Heart left ventricle (tissue), 16 donors: Measurements from ENCODE around the gene PRODH. TPM values are rescaled to one million over a fixed set of nuclear protein-coding genes. Genes with fewer than 3 reads are reported as not detected.
A peak's percentile ranks its signal among the peaks of the same experiment; 100 is the strongest.
"Not testable (repeated sequence)": the region's sequence is repeated elsewhere in the genome, so short reads cannot be mapped to it uniquely, and the experiment has no call there.

Experiments
- ATAC-seq, 4 donors: fragments of 200-7000 bp; cut with Tn5 transposase; one replicate each; pipeline ENCODE4 v1.9.1; 2020 to 2022; ENCODE audit warnings: moderate library complexity in 4 of 4, mild to moderate bottlenecking in 3 of 4, moderate number of reproducible peaks in 1 of 4
- DNase-seq, 5 donors: peaks; one replicate each; pipeline ENCODE4 v3.0.0-alpha.2; 2020
- H3K27ac ChIP-seq, 12 donors: fragments of 200-600 bp; sonication (generic) in 4 of 12; one replicate each; pipeline versions ENCODE4 v1.5.0 to v1.8.0; 2016 to 2022; ENCODE audit warnings: mild to moderate bottlenecking in 2 of 12
- H3K27me3 ChIP-seq, 9 donors: fragments of 200-600 bp; sonication (generic) in 2 of 9; one replicate each; pipeline versions ENCODE4 v1.5.1 to v1.8.0; 2016 to 2022; ENCODE audit warnings: mild to moderate bottlenecking in 3 of 9
- H3K36me3 ChIP-seq, 9 donors: fragments of 200-600 bp; sonication (generic) in 2 of 9; one replicate each; pipeline versions ENCODE4 v1.5.0 to v1.8.0; 2018 to 2022; ENCODE audit warnings: mild to moderate bottlenecking in 2 of 9
- H3K4me1 ChIP-seq, 12 donors: fragments of 200-600 bp; sonication (generic) in 4 of 12; one replicate each; pipeline versions ENCODE4 v1.5.0 to v1.8.0; 2016 to 2022; ENCODE audit warnings: mild to moderate bottlenecking in 3 of 12
- H3K4me3 ChIP-seq, 12 donors: fragments of 200-600 bp; sonication (generic) in 4 of 12; one replicate each; pipeline versions ENCODE4 v1.5.0 to v1.8.0; 2017 to 2022; ENCODE audit warnings: mild to moderate bottlenecking in 9 of 12, moderate library complexity in 4 of 12
- H3K9me3 ChIP-seq, 12 donors: fragments of 200-600 bp; sonication (generic) in 4 of 12; one replicate each; pipeline versions ENCODE4 v1.5.0 to v1.8.0; 2016 to 2022; ENCODE audit warnings: mild to moderate bottlenecking in 1 of 12
- WGBS, 4 donors: extraction: QIAGEN DNeasy Blood & Tissue Kit in 2 of 4; methylation state at CpG; one replicate each; pipeline versions ENCODE4 v1.1.5 to v1.1.7; 2013 to 2018; 5-methylcytosine and 5-hydroxymethylcytosine counted together
- intact Hi-C, 10 donors: fragments of 100-400 bp; cut with DNase I; formaldehyde crosslinking; loops; one replicate each; pipeline versions ENCODE4 v1.11.1 to v1.14.2; 2022
- polyA plus RNA-seq, 2 donors: library from polyadenylated mRNA; stranded (reverse); fragments of 200-250 nt; gene quantifications; one replicate each; pipeline ENCODE4 v1.2.3, GENCODE V29; 2013
- total RNA-seq, 9 donors: library from RNA; depleted of rRNA in 2 of 9; stranded (reverse); fragments of >200 nt in 2 of 9; fragmentation: NEBNext Ultra II Directional in 3 of 9; extraction: Animal tissue kit (Norgen Biotek cat#: 25700) in 3 of 9; gene quantifications; one replicate each; pipeline versions ENCODE4 v1.1.0 to v1.2.4, GENCODE V29; 2016 to 2023
- donor health status: ischemic (EF 13 %, LVEDD 7.1; RV severe dilation, severe dysfunction).
- donor health status: healthy with polysubstance abuse.
- donor health status: DM: no; HTN: yes; CAD: no.
- donor health status: DM: no; HTN: no; CAD: no.
- donor health status: ischemic (EF 25% LVEDD 6.9; RV normal size, moderate dysfunction).
- donor health status: ischemic (EF 25% LVEDD 5.7; RV mildly dilated, moderate dysfunction).
- donor health status: healthy.
- donor health status: DM: yes; HTN: yes; CAD: no.
- donor health status: ischemic (EF 35%, LVEDD 5.7; RV mildly dilated, moderate dysfunction).
- donor health status: nonischemic (EF 11% LVEDD 7.7; RV severe dilation, severe dysfunction).
- donor health status: DM: yes; HTN: yes; CAD: no.
- donor health status: PGD.
- donor health status: ischemic (EF 29% LVEDD 5.4; RV normal size, mild dysfunction).
- donor health status: nonischemic (EF 23%, LVEDD 6.1; RV moderate dilation, normal function).

PRODH gene
- total and polyA plus RNA-seq, 11 donors, result 3.3 to 25.0 (median 7.5) TPM

- H3K4me1 ChIP-seq, ATAC-seq, intact Hi-C loops, H3K4me3 ChIP-seq, H3K9me3 ChIP-seq, H3K36me3 ChIP-seq, H3K27ac ChIP-seq, H3K27me3 ChIP-seq: not testable (repeated sequence)
- WGBS, 4 donors, result 59 to 84% (median 74%) methylated on average over 5 to 10 of the region's 11 CpGs
- DNase-seq, result peak in 2 of 5 donors; percentile 7 to 27
Measured at GRCh38 chr22:18960166-18960820, 24.2 kb upstream of the PRODH start.

GRCh38 chr22:18959741-18960140 lies 23.6 kb upstream of the PRODH start:
- not testable (repeated sequence) for ATAC-seq, H3K4me1 ChIP-seq, H3K27me3 ChIP-seq, H3K4me3 ChIP-seq, H3K36me3 ChIP-seq, H3K27ac ChIP-seq, H3K9me3 ChIP-seq
- WGBS, 4 donors, result 70 to 97% (median 76%) methylated on average over 7 to 12 of the region's 12 CpGs; no CpG with 5 or more reads in 1 of the 4 donors
- DNase-seq, result peak in 2 of 5 donors; percentile 13 to 31
- intact Hi-C loops, result loop anchor here in 2 of 10 donors (5.0 to 10.0 kb wide), 2 partner anchors 515 to 668 kb away; partner anchors contain the start of genes CDC45 (in 1 of the 2) and UFD1 (in 1 of the 2)

- not testable (repeated sequence) for ATAC-seq
- peak in 2 of 5 donors; percentile 5 to 22 for DNase-seq
- intact Hi-C loops, result loop anchor here in 2 of 10 donors (5.0 to 10.0 kb wide), 2 partner anchors 516 to 668 kb away; partner anchors contain the start of genes CDC45 (in 1 of the 2) and UFD1 (in 1 of the 2)
Measured at GRCh38 chr22:18959266-18959665, 23.2 kb upstream of the PRODH start.

GRCh38 chr22:18958738-18959137 lies 22.6 kb upstream of the PRODH start:
- intact Hi-C loops, result loop anchor here in 2 of 10 donors (5.0 to 10.0 kb wide), 2 partner anchors 516 to 669 kb away; partner anchors contain the start of genes CDC45 (in 1 of the 2) and UFD1 (in 1 of the 2)
- H3K27me3 ChIP-seq, H3K36me3 ChIP-seq, H3K4me1 ChIP-seq, ATAC-seq, H3K4me3 ChIP-seq, H3K27ac ChIP-seq, H3K9me3 ChIP-seq: not testable (repeated sequence)
- 53 to 63% (median 61%) methylated on average over 14 of the region's 14 CpGs for WGBS, 4 donors
- peak in 2 of 5 donors; percentile 2 to 30 for DNase-seq

More at GRCh38 chr22:18959266-18959665, 23.2 kb upstream of the PRODH start:
- 77 to 80% (median 78%) methylated on average over 4 to 6 of the region's 6 CpGs for WGBS, 4 donors
- not testable (repeated sequence) for H3K4me1 ChIP-seq, H3K4me3 ChIP-seq, H3K27me3 ChIP-seq, H3K36me3 ChIP-seq, H3K27ac ChIP-seq, H3K9me3 ChIP-seq

- H3K27ac ChIP-seq, H3K9me3 ChIP-seq, H3K36me3 ChIP-seq, H3K27me3 ChIP-seq, H3K4me1 ChIP-seq, ATAC-seq, H3K4me3 ChIP-seq: not testable (repeated sequence)
- intact Hi-C loops, result loop anchor here in 2 of 10 donors (5.0 to 10.0 kb wide), 2 partner anchors 516 to 669 kb away; partner anchors contain the start of genes CDC45 (in 1 of the 2) and UFD1 (in 1 of the 2)
- WGBS, 4 donors, result 85 to 97% (median 88%) methylated on average over 4 to 18 of the region's 18 CpGs
- DNase-seq, result peak in 2 of 5 donors; percentile 5 to 25
Measured at GRCh38 chr22:18958321-18958705, 22.2 kb upstream of the PRODH start.

- not testable (repeated sequence) for H3K27me3 ChIP-seq, H3K4me1 ChIP-seq, H3K27ac ChIP-seq, H3K4me3 ChIP-seq, H3K36me3 ChIP-seq, ATAC-seq, H3K9me3 ChIP-seq
- peak in 1 of 5 donors; percentile 28 for DNase-seq
- 69 to 80% (median 72%) methylated on average over 10 to 15 of the region's 18 CpGs for WGBS, 4 donors
- intact Hi-C loops, result loop anchor here in 2 of 10 donors (5.0 to 10.0 kb wide), 2 partner anchors 517 to 670 kb away; partner anchors contain the start of genes CDC45 (in 1 of the 2) and UFD1 (in 1 of the 2)
Measured at GRCh38 chr22:18957621-18958320, 21.7 kb upstream of the PRODH start.

- intact Hi-C loops, result loop anchor here in 2 of 10 donors (5.0 to 10.0 kb wide), 2 partner anchors 518 to 670 kb away; partner anchors contain the start of genes CDC45 (in 1 of the 2) and UFD1 (in 1 of the 2)
- not testable (repeated sequence) for H3K9me3 ChIP-seq, ATAC-seq, H3K4me3 ChIP-seq, H3K4me1 ChIP-seq, H3K27me3 ChIP-seq, H3K27ac ChIP-seq, H3K36me3 ChIP-seq
- DNase-seq, result peak in 2 of 5 donors; percentile 2 to 31
- WGBS, 4 donors, result 74 to 79% (median 75%) methylated on average over 11 to 15 of the region's 15 CpGs
Measured at GRCh38 chr22:18956956-18957355, 20.9 kb upstream of the PRODH start.

- 71 to 75% (median 73%) methylated on average over 13 to 15 of the region's 15 CpGs for WGBS, 4 donors
- not testable (repeated sequence) for H3K4me1 ChIP-seq, H3K4me3 ChIP-seq, H3K9me3 ChIP-seq, H3K27me3 ChIP-seq, H3K36me3 ChIP-seq, ATAC-seq, H3K27ac ChIP-seq
- intact Hi-C loops, result loop anchor here in 2 of 10 donors (5.0 to 10.0 kb wide), 2 partner anchors 518 to 671 kb away; partner anchors contain the start of genes CDC45 (in 1 of the 2) and UFD1 (in 1 of the 2)
- DNase-seq, result peak in 2 of 5 donors; percentile 9 to 29
Measured at GRCh38 chr22:18956121-18956895, 20.2 kb upstream of the PRODH start.
